ENCODE results near the gene CAPN10.

Gene CAPN10

DNA sequence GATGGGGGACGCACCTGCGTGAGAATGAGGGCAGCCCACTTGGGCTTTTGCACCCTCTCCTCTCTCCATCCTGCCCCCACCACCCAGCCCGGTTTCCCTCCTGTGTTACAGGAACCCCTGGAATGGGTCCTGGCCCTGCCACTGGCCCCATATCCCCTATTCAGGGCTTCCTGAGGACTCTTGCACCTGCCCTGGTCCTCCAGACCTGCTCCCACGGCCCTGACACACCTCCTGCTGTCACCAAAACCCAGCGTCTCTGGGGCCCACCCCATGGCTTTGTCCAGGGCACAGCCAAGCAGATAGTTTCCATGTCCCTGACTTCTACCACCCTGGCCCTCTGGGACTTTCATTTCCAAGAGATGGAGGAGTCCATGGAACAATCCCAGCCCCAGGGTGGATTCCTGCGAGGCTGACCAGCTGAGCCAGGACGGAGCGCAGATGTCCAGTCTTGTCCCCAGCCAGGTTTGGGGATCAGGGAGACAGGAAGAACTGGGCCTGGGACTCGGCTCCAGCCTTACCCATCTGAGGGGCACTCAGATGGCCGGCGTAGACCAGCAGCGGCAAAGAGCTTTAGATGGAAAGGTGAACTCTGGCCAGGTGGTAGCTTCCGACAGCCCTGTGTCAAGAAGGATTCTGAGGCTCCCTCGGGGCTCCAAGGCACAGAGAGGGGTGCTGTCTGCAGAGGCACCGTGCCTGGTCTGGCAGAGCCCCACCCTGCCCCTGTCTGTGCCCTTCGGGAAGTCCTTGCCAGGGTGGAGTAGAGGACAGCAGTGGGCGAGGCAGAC lies 50.8 kb downstream of the CAPN10 start:
- no peak for DNase-seq (ENCODE audit: low spot score)
- H2BK120ac ChIP-seq (ENCODE audit: low read depth, low read length), result no peak overlapping the region
- peaks cover 4 to 10% of the 10 kb centered on the region in 2 donors for H3K9me3 ChIP-seq (replicated peaks in 1 of 2; ENCODE audit: control insufficient read depth in 2 of 2, insufficient read depth in 1 of 2, low read depth in 1 of 2, low read length in 2 of 2)
- H3K27me3 ChIP-seq (ENCODE audit: control insufficient read depth in 3 of 3, insufficient read depth in 3 of 3, low read depth in 1 of 3, low read length in 3 of 3), result peaks cover 0 to 10% (median 0%) of the 10 kb centered on the region in 3 experiments
- H3K9ac ChIP-seq (ENCODE audit: low read depth, low read length, poor library complexity), result no peak overlapping the region
- peaks cover 3% of the 10 kb centered on the region for H3K79me1 ChIP-seq (ENCODE audit: low read depth, low read length)
- H3K23ac ChIP-seq (ENCODE audit: low read depth, low read length, poor library complexity), result peak overlapping the region; percentile 85
- H3K4me1 ChIP-seq (ENCODE audit: control insufficient read depth in 2 of 2, insufficient read depth in 1 of 2, low read depth in 1 of 2, low read length in 2 of 2), result no peaks in the 10 kb centered on the region
- no peak overlapping the region for H3K4ac ChIP-seq (ENCODE audit: low read length)
- WGBS, 2 donors (ENCODE audit: extremely low coverage in 2 of 2, insufficient read length in 2 of 2, insufficient replicate concordance in 1 of 2), result no CpG with 5 or more reads among the region's 17 CpGs
- H3K27ac ChIP-seq (replicated peaks; ENCODE audit: low read length), result no peak overlapping the region
- no peak overlapping the region for H2AK5ac ChIP-seq (ENCODE audit: low read depth, low read length)
- no peak overlapping the region for H3K18ac ChIP-seq (ENCODE audit: low read length)
- no peak overlapping the region for H4K91ac ChIP-seq (ENCODE audit: low read depth, low read length, poor library complexity)
- H2BK15ac ChIP-seq (ENCODE audit: low read length), result no peak overlapping the region
- H4K8ac ChIP-seq (ENCODE audit: low read depth, low read length), result no peak overlapping the region
- H3K14ac ChIP-seq (ENCODE audit: low read length), result no peak overlapping the region
- H2BK5ac ChIP-seq (ENCODE audit: low read length), result no peak overlapping the region
- H2AFZ ChIP-seq (ENCODE audit: low read length), result no peak overlapping the region
- H3K4me2 ChIP-seq (ENCODE audit: insufficient read depth, low read length, poor library complexity, severe bottlenecking), result no peak overlapping the region
- no peaks in the 10 kb centered on the region for H3K36me3 ChIP-seq (replicated peaks in 1 of 2; ENCODE audit: control insufficient read depth in 2 of 2, insufficient read depth in 2 of 2, low read length in 2 of 2)
- no peak overlapping the region for H3K4me3 ChIP-seq (ENCODE audit: low read length in 2 of 2)
- peak overlapping the region; percentile 73 for H2BK12ac ChIP-seq (ENCODE audit: low read length)

DNA sequence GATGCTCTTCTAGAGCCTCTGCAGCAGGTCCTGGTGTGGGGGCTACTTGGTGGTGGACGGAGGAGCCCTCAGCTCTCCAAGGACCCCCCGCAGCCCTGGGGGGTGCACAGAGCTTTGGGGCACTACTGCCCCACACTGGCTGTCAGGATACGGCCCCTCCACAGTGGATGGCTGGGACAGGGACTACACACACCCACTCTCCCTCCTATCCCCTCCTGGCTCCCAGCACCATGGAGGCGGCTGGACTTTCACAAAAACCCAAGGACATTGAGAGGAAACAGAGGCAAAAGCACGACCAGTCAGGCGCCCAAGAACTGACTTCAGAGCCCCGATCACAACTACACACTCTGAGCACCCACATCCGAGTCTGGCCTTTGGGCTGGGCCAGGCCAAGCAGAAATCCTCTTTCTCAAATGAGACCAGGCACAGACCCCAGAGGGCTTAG lies 51.4 kb downstream of the CAPN10 start:
- Histone ChIP-seq H2BK15ac (ENCODE audit: low read length) (no peak overlapping the region), H2BK12ac (ENCODE audit: low read length) (peak overlapping the region; percentile 73), H2BK120ac (ENCODE audit: low read depth, low read length) (no peak overlapping the region), H3K4me2 (ENCODE audit: insufficient read depth, low read length, poor library complexity, severe bottlenecking) (no peak overlapping the region), H3K79me1 (ENCODE audit: low read depth, low read length) (peaks cover 3% of the 10 kb centered on the region), H3K23ac (ENCODE audit: low read depth, low read length, poor library complexity) (peak overlapping the region; percentile 85), H3K18ac (ENCODE audit: low read length) (no peak overlapping the region), H4K8ac (ENCODE audit: low read depth, low read length) (no peak overlapping the region), H2BK5ac (ENCODE audit: low read length) (no peak overlapping the region), H3K14ac (ENCODE audit: low read length) (peak overlapping the region; percentile 21), H3K9ac (ENCODE audit: low read depth, low read length, poor library complexity) (no peak overlapping the region), H3K9me3 (replicated peaks in 1 of 2; ENCODE audit: control insufficient read depth in 2 of 2, insufficient read depth in 1 of 2, low read depth in 1 of 2, low read length in 2 of 2) (peaks cover 4 to 7% of the 10 kb centered on the region in 2 donors), H3K27me3 (ENCODE audit: control insufficient read depth in 3 of 3, insufficient read depth in 3 of 3, low read depth in 1 of 3, low read length in 3 of 3) (peaks cover 0 to 10% (median 0%) of the 10 kb centered on the region in 3 experiments), H3K36me3 (replicated peaks in 1 of 2; ENCODE audit: control insufficient read depth in 2 of 2, insufficient read depth in 2 of 2, low read length in 2 of 2) (no peaks in the 10 kb centered on the region), H3K27ac (replicated peaks; ENCODE audit: low read length) (no peak overlapping the region), H4K91ac (ENCODE audit: low read depth, low read length, poor library complexity) (no peak overlapping the region), H3K4me3 (ENCODE audit: low read length in 2 of 2) (no peak overlapping the region), H2AFZ (ENCODE audit: low read length) (no peak overlapping the region), H3K4ac (ENCODE audit: low read length) (no peak overlapping the region), H3K4me1 (ENCODE audit: control insufficient read depth in 2 of 2, insufficient read depth in 1 of 2, low read depth in 1 of 2, low read length in 2 of 2) (no peaks in the 10 kb centered on the region), H2AK5ac (ENCODE audit: low read depth, low read length) (no peak overlapping the region)
- no CpG with 5 or more reads among the region's 8 CpGs for WGBS, 2 donors (ENCODE audit: extremely low coverage in 2 of 2, insufficient read length in 2 of 2, insufficient replicate concordance in 1 of 2)
- DNase-seq (ENCODE audit: low spot score), result no peak

GRCh38 chr2:240638512-240639160 lies 52.1 kb downstream of the CAPN10 start:
- Histone ChIP-seq H3K14ac (ENCODE audit: low read length) (no peak overlapping the region), H3K9me3 (replicated peaks in 1 of 2; ENCODE audit: control insufficient read depth in 2 of 2, insufficient read depth in 1 of 2, low read depth in 1 of 2, low read length in 2 of 2) (peaks cover 4 to 7% of the 10 kb centered on the region in 2 donors), H3K4me2 (ENCODE audit: insufficient read depth, low read length, poor library complexity, severe bottlenecking) (no peak overlapping the region), H2BK120ac (ENCODE audit: low read depth, low read length) (no peak overlapping the region), H3K4me3 (ENCODE audit: low read length in 2 of 2) (no peak overlapping the region), H2AFZ (ENCODE audit: low read length) (peak overlapping the region; percentile 22), H2AK5ac (ENCODE audit: low read depth, low read length) (no peak overlapping the region), H3K9ac (ENCODE audit: low read depth, low read length, poor library complexity) (no peak overlapping the region), H3K18ac (ENCODE audit: low read length) (no peak overlapping the region), H4K8ac (ENCODE audit: low read depth, low read length) (no peak overlapping the region), H3K23ac (ENCODE audit: low read depth, low read length, poor library complexity) (no peak overlapping the region), H4K91ac (ENCODE audit: low read depth, low read length, poor library complexity) (no peak overlapping the region), H3K36me3 (replicated peaks in 1 of 2; ENCODE audit: control insufficient read depth in 2 of 2, insufficient read depth in 2 of 2, low read length in 2 of 2) (no peaks in the 10 kb centered on the region), H3K27me3 (ENCODE audit: control insufficient read depth in 3 of 3, insufficient read depth in 3 of 3, low read depth in 1 of 3, low read length in 3 of 3) (peaks cover 0 to 10% (median 0%) of the 10 kb centered on the region in 3 experiments), H2BK15ac (ENCODE audit: low read length) (no peak overlapping the region), H3K4me1 (ENCODE audit: control insufficient read depth in 2 of 2, insufficient read depth in 1 of 2, low read depth in 1 of 2, low read length in 2 of 2) (no peaks in the 10 kb centered on the region), H3K79me1 (ENCODE audit: low read depth, low read length) (peaks cover 3% of the 10 kb centered on the region), H3K27ac (replicated peaks; ENCODE audit: low read length) (no peak overlapping the region), H2BK5ac (ENCODE audit: low read length) (no peak overlapping the region), H2BK12ac (ENCODE audit: low read length) (no peak overlapping the region), H3K4ac (ENCODE audit: low read length) (no peak overlapping the region)
- DNase-seq (ENCODE audit: low spot score), result no peak
- no CpG with 5 or more reads among the region's 18 CpGs for WGBS, 2 donors (ENCODE audit: extremely low coverage in 2 of 2, insufficient read length in 2 of 2, insufficient replicate concordance in 1 of 2)

- no peak overlapping the region for H3K4me3 ChIP-seq (ENCODE audit: low read length in 2 of 2)
- no peak overlapping the region for H3K27ac ChIP-seq (replicated peaks; ENCODE audit: low read length)
- H3K79me1 ChIP-seq (ENCODE audit: low read depth, low read length), result peaks cover 3% of the 10 kb centered on the region
- peak overlapping the region; percentile 64 for H3K18ac ChIP-seq (ENCODE audit: low read length)
- no peak overlapping the region for H2BK5ac ChIP-seq (ENCODE audit: low read length)
- H2AFZ ChIP-seq (ENCODE audit: low read length), result no peak overlapping the region
- peak overlapping the region; percentile 37 for H2AK5ac ChIP-seq (ENCODE audit: low read depth, low read length)
- H2BK12ac ChIP-seq (ENCODE audit: low read length), result no peak overlapping the region
- H3K4ac ChIP-seq (ENCODE audit: low read length), result no peak overlapping the region
- no peaks in the 10 kb centered on the region for H3K36me3 ChIP-seq (replicated peaks in 1 of 2; ENCODE audit: control insufficient read depth in 2 of 2, insufficient read depth in 2 of 2, low read length in 2 of 2)
- H3K4me1 ChIP-seq (ENCODE audit: control insufficient read depth in 2 of 2, insufficient read depth in 1 of 2, low read depth in 1 of 2, low read length in 2 of 2), result peaks cover 0 to under 1% of the 10 kb centered on the region in 2 donors
- no peak overlapping the region for H4K91ac ChIP-seq (ENCODE audit: low read depth, low read length, poor library complexity)
- H3K14ac ChIP-seq (ENCODE audit: low read length), result no peak overlapping the region
- H3K23ac ChIP-seq (ENCODE audit: low read depth, low read length, poor library complexity), result peak overlapping the region; percentile 80
- no peak overlapping the region for H2BK120ac ChIP-seq (ENCODE audit: low read depth, low read length)
- no peak overlapping the region for H3K9ac ChIP-seq (ENCODE audit: low read depth, low read length, poor library complexity)
- H4K8ac ChIP-seq (ENCODE audit: low read depth, low read length), result no peak overlapping the region
- peaks cover 0 to 13% (median 0%) of the 10 kb centered on the region in 3 experiments for H3K27me3 ChIP-seq (ENCODE audit: control insufficient read depth in 3 of 3, insufficient read depth in 3 of 3, low read depth in 1 of 3, low read length in 3 of 3)
- H3K4me2 ChIP-seq (ENCODE audit: insufficient read depth, low read length, poor library complexity, severe bottlenecking), result no peak overlapping the region
- no peak for DNase-seq (ENCODE audit: low spot score)
- WGBS, 2 donors (ENCODE audit: extremely low coverage in 2 of 2, insufficient read length in 2 of 2, insufficient replicate concordance in 1 of 2), result no CpG with 5 or more reads among the region's 18 CpGs
- no peak overlapping the region for H2BK15ac ChIP-seq (ENCODE audit: low read length)
- peaks cover 4% of the 10 kb centered on the region in 2 donors for H3K9me3 ChIP-seq (replicated peaks in 1 of 2; ENCODE audit: control insufficient read depth in 2 of 2, insufficient read depth in 1 of 2, low read depth in 1 of 2, low read length in 2 of 2)
Observed at GRCh38 chr2:240639566-240639965, 53.0 kb downstream of the CAPN10 start.

Measured in neuronal stem cell (in vitro differentiated cells).